Skeletal muscle cell (primary cell): ENCODE measurements around the gene SCAF1.

Experiments
- DNase-seq: peaks from one replicate; pipeline ENCODE4 v3.0.0-alpha.2; 2010; ENCODE audit warnings: low read depth
- H3K4me3 ChIP-seq: 2 replicates; pipeline ENCODE4 v1.5.1; 2011; ENCODE audit warnings: low read depth, mild to moderate bottlenecking, control low read depth, low read length, moderate library complexity

The SCAF1 gene

GRCh38 chr19:49641688-49642491, at the start of gene SCAF1:
Gene SCAF1, plus strand, starts transcription at chr19:49642209. Its CDS starts 2,818 bp downstream, at chr19:49645027.
- H3K4me3 ChIP-seq: peak within 1 kb of the TSS; percentile 99
- peak; percentile 98 for DNase-seq

- peak overlapping the region; percentile 86 for H3K4me3 ChIP-seq
- no peak for DNase-seq
Observed at GRCh38 chr19:49592486-49593232, 49.4 kb upstream of the SCAF1 start.

- DNase-seq: peak; percentile 73
- peak overlapping the region; percentile 86 for H3K4me3 ChIP-seq
Observed at GRCh38 chr19:49593233-49594113, 48.5 kb upstream of the SCAF1 start.

- DNase-seq: no peak
- H3K4me3 ChIP-seq: no peak overlapping the region
Observed at GRCh38 chr19:49594157-49594992, 47.6 kb upstream of the SCAF1 start.

- no peak overlapping the region for H3K4me3 ChIP-seq
Observed at GRCh38 chr19:49594993-49595818, 46.8 kb upstream of the SCAF1 start.

GRCh38 chr19:49595819-49596404, 46.1 kb upstream of the SCAF1 start:
- no peak for DNase-seq
- H3K4me3 ChIP-seq: no peak overlapping the region

More at GRCh38 chr19:49594993-49595818, 46.8 kb upstream of the SCAF1 start:
- DNase-seq: no peak

- DNase-seq: no peak
- H3K4me3 ChIP-seq: no peak overlapping the region
Observed at GRCh38 chr19:49596407-49596806, 45.6 kb upstream of the SCAF1 start.

GRCh38 chr19:49596954-49597702, 44.9 kb upstream of the SCAF1 start:
- DNase-seq: no peak
- no peak overlapping the region for H3K4me3 ChIP-seq

- no peak overlapping the region for H3K4me3 ChIP-seq
- DNase-seq: no peak
Observed at GRCh38 chr19:49597703-49597974, 44.4 kb upstream of the SCAF1 start.

- no peak overlapping the region for H3K4me3 ChIP-seq
- no peak for DNase-seq
Observed at GRCh38 chr19:49599378-49600295, 42.4 kb upstream of the SCAF1 start.

- no peak overlapping the region for H3K4me3 ChIP-seq
- no peak for DNase-seq
Observed at GRCh38 chr19:49601482-49602038, 40.4 kb upstream of the SCAF1 start.

- H3K4me3 ChIP-seq: no peak overlapping the region
- DNase-seq: no peak
Observed at GRCh38 chr19:49602806-49603205, 39.2 kb upstream of the SCAF1 start.

- H3K4me3 ChIP-seq: no peak overlapping the region
- DNase-seq: no peak
Observed at GRCh38 chr19:49605605-49606004, 36.4 kb upstream of the SCAF1 start.

- H3K4me3 ChIP-seq: no peak overlapping the region
- no peak for DNase-seq
Observed at GRCh38 chr19:49609499-49610092, 32.4 kb upstream of the SCAF1 start.

GRCh38 chr19:49613374-49613773, 28.6 kb upstream of the SCAF1 start:
- H3K4me3 ChIP-seq: no peak overlapping the region
- DNase-seq: no peak
